K562 (cell line): Measurements from ENCODE around the gene PRSS53. TPM values are rescaled to one million over a fixed set of nuclear protein-coding genes. Genes with fewer than 3 reads are reported as not detected.

Source experiments
- ATAC-seq: fragments of 200-7000 bp; cut with Tn5 transposase; 3 replicates; pipeline ENCODE4 v1.9.1; 2020; ENCODE audit warnings: moderate library complexity
- BruUV-seq: library from RNA; stranded (reverse); fragments of 400-500 nt; replicated peaks from 2 replicates; lab custom pipeline; 2021; lab: Mats Ljungman, UMichigan
- CTCF ChIA-PET: fragments of 300-600 bp; formaldehyde crosslinking; extraction: SDS; loops from one replicate; lab custom pipeline; 2021; ENCODE audit warnings: low intra/inter-chr PET ratio; lab: Yijun Ruan, JAX
- POLR2A ChIA-PET: fragments of 300-600, 350-650 bp; sonication (Branson Sonifier 250); formaldehyde crosslinking; extraction: SDS; loops from one replicate; lab custom pipeline; 2021; ENCODE audit warnings: antibody characterized with exemption, inconsistent platforms; lab: Yijun Ruan, JAX
- DNase-seq, 4 experiments: peaks; one replicate each; pipeline versions ENCODE4 v3.0.0 to v3.0.0-alpha.2; 2011 to 2018; ENCODE audit warnings: low spot score in 3 of 4, mixed read lengths in 3 of 4; ENCODE audit errors: extremely low read depth in 1 of 4
- FAIRE-seq: peaks from 2 replicates; lab custom pipeline; 2011; peaks lifted over from hg19 to GRCh38; lab: Jason Lieb, UNC
- H2AFZ ChIP-seq: 2 replicates; pipeline ENCODE4 v1.6.0; 2011; ENCODE audit warnings: low read depth, low read length, control low read depth, inconsistent platforms
- H3K27ac ChIP-seq: fragments of 200-600 bp; 3 replicates; pipeline ENCODE4 v1.8.0; 2011; ENCODE audit warnings: low read depth, mild to moderate bottlenecking, control low read depth, inconsistent platforms, low read length, moderate library complexity, mixed read lengths; ENCODE audit errors: extremely low read depth
- H3K27me3 ChIP-seq, 2 experiments: fragments of 300-600 bp in 1 of 2; 2 replicates in 1 of 2; 3 replicates in 1 of 2; pipeline versions ENCODE4 v1.6.0 to v1.8.0; 2011; ENCODE audit warnings: inconsistent platforms in 2 of 2, low read length in 2 of 2, mild to moderate bottlenecking in 1 of 2, mixed read lengths in 1 of 2, moderate library complexity in 1 of 2; ENCODE audit not compliant: control insufficient read depth in 2 of 2, insufficient read depth in 2 of 2
- H3K36me3 ChIP-seq: fragments of 300-600 bp; 3 replicates; pipeline ENCODE4 v1.8.0; 2011; ENCODE audit warnings: mild to moderate bottlenecking, low read length, inconsistent platforms; ENCODE audit not compliant: control insufficient read depth, insufficient read depth
- H3K4me1 ChIP-seq, 2 experiments: fragments of 200-600 bp in 1 of 2; replicated peaks in 1 of 2; 2 replicates in 1 of 2; 3 replicates in 1 of 2; pipeline versions ENCODE4 v1.5.1 to v1.8.0; 2011; ENCODE audit warnings: inconsistent platforms in 2 of 2, low read length in 2 of 2, mild to moderate bottlenecking in 1 of 2, mixed read lengths in 1 of 2, moderate library complexity in 1 of 2; ENCODE audit not compliant: control insufficient read depth in 2 of 2, insufficient read depth in 2 of 2
- H3K4me2 ChIP-seq: 2 replicates; pipeline ENCODE4 v1.6.1; 2011; ENCODE audit warnings: low read length, control low read depth, inconsistent platforms, mixed read lengths; ENCODE audit not compliant: insufficient read depth
- H3K4me3 ChIP-seq: fragments of 200-600 bp; sonication (generic), shearing (Covaris generic); 2 replicates; pipeline ENCODE4 v1.5.1; 2016; ENCODE audit warnings: control low read depth, inconsistent platforms
- H3K79me2 ChIP-seq: fragments of 200-600 bp; 3 replicates; pipeline ENCODE4 v1.8.0; 2011; ENCODE audit warnings: low read length, inconsistent platforms; ENCODE audit not compliant: control insufficient read depth, insufficient read depth
- H3K9ac ChIP-seq, 2 experiments: 2 replicates each; pipeline versions ENCODE4 v1.6.0 to v1.6.1; 2011; ENCODE audit warnings: low read depth in 2 of 2, low read length in 2 of 2, control low read depth in 1 of 2, inconsistent platforms in 1 of 2, mild to moderate bottlenecking in 1 of 2, mixed read lengths in 1 of 2; ENCODE audit not compliant: insufficient read depth in 1 of 2
- H3K9me1 ChIP-seq: one replicate; pipeline ENCODE4 v1.6.0; 2011; ENCODE audit warnings: inconsistent platforms, mild to moderate bottlenecking, low read length, moderate library complexity; ENCODE audit not compliant: control insufficient read depth, insufficient read depth
- H3K9me3 ChIP-seq: replicated peaks from 2 replicates; pipeline ENCODE4 v1.5.1; 2011; ENCODE audit warnings: low read depth, low read length, inconsistent platforms; ENCODE audit not compliant: control insufficient read depth, insufficient read depth
- H4K20me1 ChIP-seq: replicated peaks from 2 replicates; pipeline ENCODE4 v1.6.1; 2011; ENCODE audit warnings: low read length, inconsistent platforms, mixed read lengths; ENCODE audit not compliant: control insufficient read depth, insufficient read depth
- CTBP1 ChIP-seq: fragments of 450-650 bp; IDR thresholded peaks from 2 replicates; pipeline ENCODE4 v1.6.1; 2016; ENCODE audit warnings: borderline replicate concordance
- DDX20 ChIP-seq: fragments of 450-650 bp; IDR thresholded peaks from 2 replicates; pipeline ENCODE4 v1.6.1; 2016; ENCODE audit warnings: missing genetic modification characterization, low read depth, mild to moderate bottlenecking, missing compliant biosample characterization, moderate library complexity
- FOXA3 ChIP-seq, 2 experiments: fragments of 450-650 bp in 1 of 2; sonication (generic) in 1 of 2; formaldehyde crosslinking; IDR thresholded peaks in 1 of 2; conservative IDR thresholded peaks in 1 of 2; 2 replicates each; pipeline versions ENCODE4 v1.4.0 to v1.8.0; 2020 to 2022; ENCODE audit warnings: mild to moderate bottlenecking in 2 of 2, missing genetic modification reagents in 1 of 2
- HDAC1 ChIP-seq, 2 experiments: fragments of 450-650 bp; IDR thresholded peaks; 2 replicates each; pipeline ENCODE4 v1.6.1; 2016 to 2017; ENCODE audit warnings: inconsistent platforms in 1 of 2, mild to moderate bottlenecking in 1 of 2, moderate library complexity in 1 of 2
- PHF8 ChIP-seq: fragments of 200-600 bp; sonication (generic); IDR thresholded peaks from 2 replicates; pipeline ENCODE4 v1.6.1; 2012; ENCODE audit warnings: mixed run types, mild to moderate bottlenecking, inconsistent platforms, low read length, moderate library complexity, borderline replicate concordance
- POU5F1 ChIP-seq: fragments of 150-350 bp; IDR thresholded peaks from 2 replicates; pipeline ENCODE4 v1.6.1; 2014; ENCODE audit warnings: borderline replicate concordance, low read length, low read depth, mild to moderate bottlenecking; ENCODE audit not compliant: partially characterized antibody
- RCOR1 ChIP-seq, 2 experiments: IDR thresholded peaks; 2 replicates each; pipeline ENCODE4 v1.6.1; 2012; ENCODE audit warnings: low read depth in 2 of 2, low read length in 2 of 2, borderline replicate concordance in 1 of 2, improper control_type of control experiment in 1 of 2
- SNIP1 ChIP-seq: fragments of 450-650 bp; IDR thresholded peaks from 2 replicates; pipeline ENCODE4 v1.7.1; 2017; ENCODE audit warnings: low read depth, mild to moderate bottlenecking
- TAF9B ChIP-seq: fragments of 450-650 bp; IDR thresholded peaks from 2 replicates; pipeline ENCODE4 v1.6.1; 2018; ENCODE audit warnings: mild to moderate bottlenecking; ENCODE audit not compliant: partially characterized antibody
- TBL1XR1 ChIP-seq, 2 experiments: IDR thresholded peaks; 2 replicates each; pipeline ENCODE4 v1.6.1; 2012; ENCODE audit warnings: improper control_type of control experiment in 2 of 2, low read length in 2 of 2, mild to moderate bottlenecking in 1 of 2
- WGBS: fragments of 100-300 bp; shearing (Covaris generic); methylation state at CpG from one replicate; pipeline ENCODE4 v1.1.6; 2016; ENCODE audit warnings: low coverage, mixed read lengths; ENCODE audit not compliant: insufficient coverage; ENCODE audit errors: missing lambda C conversion rate; 5-methylcytosine and 5-hydroxymethylcytosine counted together
- in situ Hi-C: fragments of 300-500 bp; cut with MboI; formaldehyde crosslinking; loops from 4 replicates; pipeline ENCODE4 v1.15.0; 2018; ENCODE audit warnings: inconsistent platforms, mixed read lengths
- intact Hi-C: fragments of 100-400 bp; cut with micrococcal nuclease; formaldehyde crosslinking; loops from 2 replicates; pipeline ENCODE4 v1.14.2; 2022
- polyA plus RNA-seq, 8 experiments: library from polyadenylated mRNA; depleted of rRNA in 4 of 8; stranded (reverse) in 5 of 8; unstranded in 3 of 8; fragments of >200 nt; fragmentation: Nextera tagmentation in 2 of 8; fragmentation: Illumina TruSeq in 1 of 8; extraction: Ambion mirVana in 2 of 8; extraction: Trizol in 1 of 8; gene quantifications; 2 replicates each; pipeline versions ENCODE4 v1.2.1 to v1.2.3, GENCODE V29; 2011 to 2014; ENCODE audit warnings: inconsistent platforms in 1 of 8, missing spikeins in 1 of 8
- total RNA-seq, 7 experiments: library from RNA; depleted of rRNA in 6 of 7; stranded (reverse); fragments of >200 nt in 6 of 7; fragmentation: Illumina TruSeq in 2 of 7; extraction: Trizol in 2 of 7; gene quantifications; 2 replicates each; pipeline versions ENCODE4 v1.2.1 to v1.2.3, GENCODE V29; 2011 to 2021; ENCODE audit warnings: low replicate concordance in 1 of 7
- TF ChIP-seq, protein P1 (sequence below): sonication (generic); formaldehyde crosslinking; IDR thresholded peaks from 2 replicates; pipeline ENCODE4 v1.8.0; 2023; ENCODE audit warnings: mild to moderate bottlenecking, missing genetic modification reagents
- TF ChIP-seq, protein P2 (sequence below), 2 experiments: fragments of 450-650 bp; conservative IDR thresholded peaks; 2 replicates each; pipeline ENCODE4 v1.6.1; 2017; ENCODE audit warnings: mild to moderate bottlenecking in 2 of 2, moderate library complexity in 2 of 2
- TF ChIP-seq, protein P3 (sequence below): fragments of 450-650 bp; IDR thresholded peaks from 2 replicates; pipeline ENCODE4 v1.6.1; 2016; ENCODE audit warnings: borderline replicate concordance
- TF ChIP-seq, protein P4 (sequence below): sonication (generic); formaldehyde crosslinking; IDR thresholded peaks from 2 replicates; pipeline ENCODE4 v1.9.0; 2022; ENCODE audit warnings: mild to moderate bottlenecking, missing genetic modification reagents

PRSS53 gene
- total and polyA plus RNA-seq, 9 of the 15 experiments (the other 6 are each of a cell fraction or from before 2014, with no cell fraction given) = 0.40 to 1.9 (median 0.78) TPM; not detected in 2

DNA sequence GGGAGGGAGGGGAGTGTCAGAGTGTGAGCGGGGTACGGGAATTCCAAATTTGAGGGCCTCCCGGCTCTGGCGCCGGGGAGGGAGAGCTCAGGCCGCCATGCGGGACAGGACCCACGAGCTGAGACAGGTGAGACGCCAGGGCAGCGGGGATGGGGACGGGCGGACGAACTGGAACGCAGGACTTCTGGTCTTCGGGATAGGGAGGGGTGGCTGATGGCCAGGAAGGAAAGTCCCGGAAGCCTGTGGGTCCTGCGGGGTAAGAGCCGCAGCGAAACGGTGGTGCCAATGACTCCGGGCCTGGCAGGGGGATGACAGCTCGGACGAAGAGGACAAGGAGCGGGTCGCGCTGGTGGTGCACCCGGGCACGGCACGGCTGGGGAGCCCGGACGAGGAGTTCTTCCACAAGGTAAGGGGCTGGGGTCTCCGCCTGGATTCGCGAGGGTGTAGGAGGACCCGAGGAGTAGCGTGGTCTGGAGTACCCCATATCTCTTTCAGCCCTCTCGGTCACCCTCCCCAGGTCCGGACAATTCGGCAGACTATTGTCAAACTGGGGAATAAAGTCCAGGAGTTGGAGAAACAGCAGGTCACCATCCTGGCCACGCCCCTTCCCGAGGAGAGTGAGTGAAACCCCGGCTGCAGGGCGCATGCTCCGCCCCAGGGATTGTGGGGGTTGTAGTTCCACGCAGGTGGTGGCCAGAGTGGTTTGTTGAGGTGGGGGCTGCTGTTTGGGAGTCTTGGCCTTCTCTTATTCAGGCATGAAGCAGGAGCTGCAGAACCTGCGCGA, 54.8 kb downstream of the PRSS53 start:
- no peaks in the 10 kb centered on the region; the same call in 1 of the 2 replicates for H3K9me3 ChIP-seq
- TSS peak; percentile 88 for BruUV-seq
- H2AFZ ChIP-seq = peak overlapping the region; percentile 93
- H3K79me2 ChIP-seq = peaks cover 21% of the 10 kb centered on the region
- H3K27me3 ChIP-seq = no peaks in the 10 kb centered on the region
- 1% methylated on average over 32 of the region's 47 CpGs for WGBS
- ChIA-PET POLR2A (interaction anchor here (0.7 to 3.1 kb wide), 5 partner anchors 19 to 146 kb away, joined by 3 to 12 read pairs (median 4); partner anchors contain the start of genes FUS, ZNF646 and ZNF668), CTCF (no interaction called here)
- in situ Hi-C loops (no loop called here), intact Hi-C loops (loop anchor here (1.0 to 5.0 kb wide), 3 partner anchors 38 to 63 kb away; no protein-coding TSS in a partner anchor)
- peaks cover 32% of the 10 kb centered on the region; the same call in 2 of the 3 replicates for H3K36me3 ChIP-seq
- peak overlapping the region; percentile 98 for H3K4me3 ChIP-seq
- peaks cover 4% of the 10 kb centered on the region for H4K20me1 ChIP-seq
- peaks cover 8% of the 10 kb centered on the region for H3K9me1 ChIP-seq
- H3K9ac ChIP-seq = peak overlapping the region; percentile 79 to 92
- ATAC-seq (peak; percentile 89), FAIRE-seq (peak; percentile 94), DNase-seq (peak; percentile 93 to 97 (median 95))
- H3K4me2 ChIP-seq = peak overlapping the region; percentile 99
- peak overlapping the region; percentile 91 for H3K27ac ChIP-seq
- peaks cover 16 to 20% of the 10 kb centered on the region in 2 experiments for H3K4me1 ChIP-seq
- peak in 1 of 2 experiments; percentile 28; a peak in 1 of 4 replicates for TF ChIP-seq RCOR1 (IDR thresholded peaks at IDR 0.05; ENCODE audit: borderline replicate concordance in 1 of 2, low read depth in 2 of 2, low read length in 2 of 2)
- TF ChIP-seq, protein P1, sequence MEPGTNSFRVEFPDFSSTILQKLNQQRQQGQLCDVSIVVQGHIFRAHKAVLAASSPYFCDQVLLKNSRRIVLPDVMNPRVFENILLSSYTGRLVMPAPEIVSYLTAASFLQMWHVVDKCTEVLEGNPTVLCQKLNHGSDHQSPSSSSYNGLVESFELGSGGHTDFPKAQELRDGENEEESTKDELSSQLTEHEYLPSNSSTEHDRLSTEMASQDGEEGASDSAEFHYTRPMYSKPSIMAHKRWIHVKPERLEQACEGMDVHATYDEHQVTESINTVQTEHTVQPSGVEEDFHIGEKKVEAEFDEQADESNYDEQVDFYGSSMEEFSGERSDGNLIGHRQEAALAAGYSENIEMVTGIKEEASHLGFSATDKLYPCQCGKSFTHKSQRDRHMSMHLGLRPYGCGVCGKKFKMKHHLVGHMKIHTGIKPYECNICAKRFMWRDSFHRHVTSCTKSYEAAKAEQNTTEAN (CRISPR knock-in tag) = 0 out of 2 replicates have a peak, but pooled peaks have one; percentile 31
- TF ChIP-seq, protein P2, sequence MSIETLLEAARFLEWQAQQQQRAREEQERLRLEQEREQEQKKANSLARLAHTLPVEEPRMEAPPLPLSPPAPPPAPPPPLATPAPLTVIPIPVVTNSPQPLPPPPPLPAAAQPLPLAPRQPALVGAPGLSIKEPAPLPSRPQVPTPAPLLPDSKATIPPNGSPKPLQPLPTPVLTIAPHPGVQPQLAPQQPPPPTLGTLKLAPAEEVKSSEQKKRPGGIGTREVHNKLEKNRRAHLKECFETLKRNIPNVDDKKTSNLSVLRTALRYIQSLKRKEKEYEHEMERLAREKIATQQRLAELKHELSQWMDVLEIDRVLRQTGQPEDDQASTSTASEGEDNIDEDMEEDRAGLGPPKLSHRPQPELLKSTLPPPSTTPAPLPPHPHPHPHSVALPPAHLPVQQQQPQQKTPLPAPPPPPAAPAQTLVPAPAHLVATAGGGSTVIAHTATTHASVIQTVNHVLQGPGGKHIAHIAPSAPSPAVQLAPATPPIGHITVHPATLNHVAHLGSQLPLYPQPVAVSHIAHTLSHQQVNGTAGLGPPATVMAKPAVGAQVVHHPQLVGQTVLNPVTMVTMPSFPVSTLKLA (conservative IDR thresholded peaks at IDR 0.05) = peak; percentile 98
- no peak for TF ChIP-seq SNIP1
- peak; percentile 16; the same call in 1 of the 2 replicates for TF ChIP-seq PHF8
- TF ChIP-seq, protein P3, sequence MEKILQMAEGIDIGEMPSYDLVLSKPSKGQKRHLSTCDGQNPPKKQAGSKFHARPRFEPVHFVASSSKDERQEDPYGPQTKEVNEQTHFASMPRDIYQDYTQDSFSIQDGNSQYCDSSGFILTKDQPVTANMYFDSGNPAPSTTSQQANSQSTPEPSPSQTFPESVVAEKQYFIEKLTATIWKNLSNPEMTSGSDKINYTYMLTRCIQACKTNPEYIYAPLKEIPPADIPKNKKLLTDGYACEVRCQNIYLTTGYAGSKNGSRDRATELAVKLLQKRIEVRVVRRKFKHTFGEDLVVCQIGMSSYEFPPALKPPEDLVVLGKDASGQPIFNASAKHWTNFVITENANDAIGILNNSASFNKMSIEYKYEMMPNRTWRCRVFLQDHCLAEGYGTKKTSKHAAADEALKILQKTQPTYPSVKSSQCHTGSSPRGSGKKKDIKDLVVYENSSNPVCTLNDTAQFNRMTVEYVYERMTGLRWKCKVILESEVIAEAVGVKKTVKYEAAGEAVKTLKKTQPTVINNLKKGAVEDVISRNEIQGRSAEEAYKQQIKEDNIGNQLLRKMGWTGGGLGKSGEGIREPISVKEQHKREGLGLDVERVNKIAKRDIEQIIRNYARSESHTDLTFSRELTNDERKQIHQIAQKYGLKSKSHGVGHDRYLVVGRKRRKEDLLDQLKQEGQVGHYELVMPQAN = peak; percentile 78; the same call in 1 of the 2 replicates
- TF ChIP-seq TBL1XR1 (IDR thresholded peaks at IDR 0.05; ENCODE audit: low read length in 2 of 2) = 0 out of 4 replicates have a peak, but pooled peaks of 1 of the 2 experiments have one; percentile 29
- 0 out of 2 replicates have a peak, but pooled peaks have one; percentile 7 for TF ChIP-seq CTBP1
- TF ChIP-seq FOXA3 (CRISPR knock-in tag; conservative IDR thresholded peaks at IDR 0.05 in 1 of 2, IDR thresholded peaks at IDR 0.05 in 1 of 2) = 0 out of 4 replicates have a peak, but pooled peaks of 1 of the 2 experiments have one; percentile 9
- TF ChIP-seq TAF9B = no peak
- TF ChIP-seq, protein P4, sequence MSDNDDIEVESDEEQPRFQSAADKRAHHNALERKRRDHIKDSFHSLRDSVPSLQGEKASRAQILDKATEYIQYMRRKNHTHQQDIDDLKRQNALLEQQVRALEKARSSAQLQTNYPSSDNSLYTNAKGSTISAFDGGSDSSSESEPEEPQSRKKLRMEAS (CRISPR knock-in tag) = peak; percentile 53; the same call in 1 of the 2 replicates
- no peak for TF ChIP-seq DDX20 (tag)
- peak; percentile 38 for TF ChIP-seq POU5F1
- peak in 1 of 2 experiments; percentile 73; a peak in 2 of 4 replicates for TF ChIP-seq HDAC1 (IDR thresholded peaks at IDR 0.05)
